SK-N-SH (cell line): ENCODE data around the gene CD300E.

Experiments
- SMC3 ChIP-seq: IDR thresholded peaks from 2 replicates; pipeline ENCODE4 v1.6.1; 2012; ENCODE audit warnings: low read depth, low read length, improper control_type of control experiment
- YY1 ChIP-seq: IDR thresholded peaks from 2 replicates; pipeline ENCODE4 v1.4.0; 2012; ENCODE audit warnings: low read depth, mild to moderate bottlenecking

DNA sequence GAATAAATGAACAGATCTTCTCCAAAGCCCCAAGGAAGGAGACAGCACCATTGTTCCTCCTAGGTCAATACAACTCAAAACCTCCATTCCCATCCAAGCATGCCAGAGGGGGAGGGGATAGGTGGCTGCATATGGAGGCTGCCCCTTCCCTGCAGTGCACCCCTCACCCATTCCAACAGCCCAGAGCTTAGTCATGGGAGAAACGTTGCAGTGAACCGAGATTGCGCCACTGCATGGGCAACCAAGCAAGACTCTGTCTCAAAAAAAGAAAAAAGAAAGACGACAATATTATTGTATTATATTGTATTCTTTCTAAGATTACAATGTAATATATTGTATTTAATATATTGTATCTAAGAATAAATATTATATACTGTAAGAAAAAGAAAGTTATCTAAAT, 36.4 kb upstream of the CD300E start:
- TF ChIP-seq YY1 (no peak), SMC3 (no peak)
